ENCODE results near the gene VIPR2.

The VIPR2 gene

DNA sequence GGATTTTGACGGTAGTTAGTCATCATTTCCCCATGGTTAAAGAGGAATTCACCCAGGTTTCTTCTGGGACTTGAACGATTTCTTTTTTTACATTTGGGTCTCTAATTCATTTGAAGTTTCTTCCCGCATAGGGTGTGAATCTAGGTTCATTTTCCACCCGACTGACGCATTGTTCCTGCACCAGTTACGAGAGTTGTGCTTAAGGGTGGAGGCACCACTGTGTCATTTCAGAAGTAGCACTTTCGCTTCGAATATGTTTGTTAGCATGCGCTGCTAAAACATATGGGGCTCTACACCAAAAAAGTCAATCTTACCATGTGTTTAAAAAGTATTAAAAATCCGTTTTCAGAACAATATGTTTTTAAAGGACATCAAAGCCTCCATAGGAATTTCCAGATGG, 140.3 kb downstream of the VIPR2 start:
- no peak overlapping the region for H3K4me2 ChIP-seq
- no peak overlapping the region for H2AFZ ChIP-seq (ENCODE audit: low read depth)
- no peak overlapping the region for H3K27ac ChIP-seq
- TF ChIP-seq, protein P1, sequence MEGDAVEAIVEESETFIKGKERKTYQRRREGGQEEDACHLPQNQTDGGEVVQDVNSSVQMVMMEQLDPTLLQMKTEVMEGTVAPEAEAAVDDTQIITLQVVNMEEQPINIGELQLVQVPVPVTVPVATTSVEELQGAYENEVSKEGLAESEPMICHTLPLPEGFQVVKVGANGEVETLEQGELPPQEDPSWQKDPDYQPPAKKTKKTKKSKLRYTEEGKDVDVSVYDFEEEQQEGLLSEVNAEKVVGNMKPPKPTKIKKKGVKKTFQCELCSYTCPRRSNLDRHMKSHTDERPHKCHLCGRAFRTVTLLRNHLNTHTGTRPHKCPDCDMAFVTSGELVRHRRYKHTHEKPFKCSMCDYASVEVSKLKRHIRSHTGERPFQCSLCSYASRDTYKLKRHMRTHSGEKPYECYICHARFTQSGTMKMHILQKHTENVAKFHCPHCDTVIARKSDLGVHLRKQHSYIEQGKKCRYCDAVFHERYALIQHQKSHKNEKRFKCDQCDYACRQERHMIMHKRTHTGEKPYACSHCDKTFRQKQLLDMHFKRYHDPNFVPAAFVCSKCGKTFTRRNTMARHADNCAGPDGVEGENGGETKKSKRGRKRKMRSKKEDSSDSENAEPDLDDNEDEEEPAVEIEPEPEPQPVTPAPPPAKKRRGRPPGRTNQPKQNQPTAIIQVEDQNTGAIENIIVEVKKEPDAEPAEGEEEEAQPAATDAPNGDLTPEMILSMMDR (conservative IDR thresholded peaks at IDR 0.05; ENCODE audit: low read depth, low read length): no peak
- no peak overlapping the region for H3K9ac ChIP-seq
- no peaks in the 10 kb centered on the region for H4K20me1 ChIP-seq (ENCODE audit: insufficient read depth)
- H3K79me2 ChIP-seq (ENCODE audit: insufficient read depth, low read depth): no peaks in the 10 kb centered on the region
- H3K4me3 ChIP-seq (IDR thresholded peaks at IDR 0.05; ENCODE audit: insufficient read depth, low read depth, low read length): no peak overlapping the region
- no peaks in the 10 kb centered on the region for H3K4me1 ChIP-seq (ENCODE audit: low read depth, poor library complexity, severe bottlenecking)
- no peaks in the 10 kb centered on the region for H3K27me3 ChIP-seq (ENCODE audit: insufficient read depth, low read depth)
- no peaks in the 10 kb centered on the region for H3K36me3 ChIP-seq (ENCODE audit: insufficient read depth)

DNA sequence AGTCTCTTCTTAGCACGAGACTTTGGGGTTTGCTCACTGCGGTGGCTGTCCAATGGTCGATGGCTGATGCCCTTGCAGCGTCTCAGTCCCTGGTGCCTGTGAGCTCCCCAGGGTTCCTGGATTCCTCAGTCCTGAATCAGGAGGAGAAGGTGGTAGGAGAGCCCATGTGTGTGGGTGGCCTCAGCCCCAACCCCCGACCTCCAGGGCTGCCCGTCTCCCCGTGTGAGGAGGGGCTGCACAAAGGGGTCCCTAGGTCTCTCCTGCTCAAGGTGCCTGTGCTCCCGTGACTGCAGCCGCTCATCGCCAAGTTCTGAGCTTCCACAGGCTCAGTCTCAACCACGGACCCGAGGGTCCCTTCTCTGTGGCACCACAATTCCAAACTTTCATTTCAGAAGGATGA, 142.9 kb downstream of the VIPR2 start:
- H2AFZ ChIP-seq (ENCODE audit: low read depth): no peak overlapping the region
- no peaks in the 10 kb centered on the region for H4K20me1 ChIP-seq (ENCODE audit: insufficient read depth)
- H3K36me3 ChIP-seq (ENCODE audit: insufficient read depth): no peaks in the 10 kb centered on the region
- H3K4me1 ChIP-seq (ENCODE audit: low read depth, poor library complexity, severe bottlenecking): no peaks in the 10 kb centered on the region
- H3K4me2 ChIP-seq: no peak overlapping the region
- H3K79me2 ChIP-seq (ENCODE audit: insufficient read depth, low read depth): no peaks in the 10 kb centered on the region
- H3K27me3 ChIP-seq (ENCODE audit: insufficient read depth, low read depth): no peaks in the 10 kb centered on the region
- TF ChIP-seq, protein P1 (conservative IDR thresholded peaks at IDR 0.05; ENCODE audit: low read depth, low read length): no peak
- no peak overlapping the region for H3K9ac ChIP-seq
- H3K27ac ChIP-seq: no peak overlapping the region
- no peak overlapping the region for H3K4me3 ChIP-seq (IDR thresholded peaks at IDR 0.05; ENCODE audit: insufficient read depth, low read depth, low read length)

DNA sequence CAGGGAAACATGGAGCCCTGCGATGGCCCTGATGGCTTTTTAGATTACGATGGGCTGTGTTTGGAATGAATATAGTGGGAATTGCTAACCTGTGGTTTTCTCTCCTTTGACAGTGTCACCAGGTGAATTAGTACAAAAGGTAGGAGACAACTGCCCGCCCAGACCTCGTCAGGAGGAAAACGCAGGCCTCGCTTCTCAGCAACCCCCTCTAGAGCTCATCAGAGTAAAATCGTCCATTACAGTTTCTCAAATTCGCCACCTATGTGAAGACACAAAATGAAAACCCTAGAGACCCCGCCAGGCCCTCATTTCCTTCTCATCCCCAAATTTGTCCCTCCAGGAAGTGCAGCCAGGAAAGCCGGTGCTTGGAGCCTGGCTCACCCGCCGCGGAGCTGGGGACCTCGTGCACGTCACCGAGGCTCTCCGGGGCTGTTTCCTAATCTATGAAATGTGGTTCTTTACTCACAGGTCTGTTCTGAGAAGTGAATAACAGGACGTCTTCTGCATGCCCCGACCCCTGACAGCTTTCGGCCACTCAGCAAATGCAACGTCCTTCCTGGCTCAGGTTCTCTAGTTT, 143.7 kb downstream of the VIPR2 start:
- H3K4me2 ChIP-seq: no peak overlapping the region
- no peaks in the 10 kb centered on the region for H3K36me3 ChIP-seq (ENCODE audit: insufficient read depth)
- H3K27ac ChIP-seq: no peak overlapping the region
- no peaks in the 10 kb centered on the region for H3K27me3 ChIP-seq (ENCODE audit: insufficient read depth, low read depth)
- no peaks in the 10 kb centered on the region for H3K4me1 ChIP-seq (ENCODE audit: low read depth, poor library complexity, severe bottlenecking)
- H2AFZ ChIP-seq (ENCODE audit: low read depth): no peak overlapping the region
- no peaks in the 10 kb centered on the region for H4K20me1 ChIP-seq (ENCODE audit: insufficient read depth)
- no peak overlapping the region for H3K9ac ChIP-seq
- no peak overlapping the region for H3K4me3 ChIP-seq (IDR thresholded peaks at IDR 0.05; ENCODE audit: insufficient read depth, low read depth, low read length)
- no peaks in the 10 kb centered on the region for H3K79me2 ChIP-seq (ENCODE audit: insufficient read depth, low read depth)
- TF ChIP-seq, protein P1 (conservative IDR thresholded peaks at IDR 0.05; ENCODE audit: low read depth, low read length): 0 out of 2 replicates have a peak, but pooled peaks have one; percentile 12

DNA sequence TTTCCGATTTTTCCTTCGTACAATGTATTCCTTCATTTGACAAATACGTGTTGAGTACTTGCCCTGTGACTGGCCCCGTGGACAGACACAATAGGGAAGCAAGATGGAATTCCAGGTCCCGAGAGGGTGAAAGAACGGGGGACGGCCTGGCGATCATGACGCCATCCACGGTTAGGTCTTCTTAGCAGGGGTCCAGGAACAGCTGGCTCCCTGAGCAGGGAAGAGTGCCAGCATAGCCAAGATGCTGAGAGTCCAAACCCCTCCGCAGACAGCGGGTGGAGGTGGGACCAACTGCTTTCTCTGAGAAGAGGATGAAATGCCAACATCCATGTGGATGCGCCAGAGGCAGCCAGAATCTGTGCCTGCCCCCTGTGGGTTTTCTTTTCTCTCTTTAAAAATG, 144.6 kb downstream of the VIPR2 start:
- no peaks in the 10 kb centered on the region for H3K4me1 ChIP-seq (ENCODE audit: low read depth, poor library complexity, severe bottlenecking)
- no peaks in the 10 kb centered on the region for H4K20me1 ChIP-seq (ENCODE audit: insufficient read depth)
- H3K4me3 ChIP-seq (IDR thresholded peaks at IDR 0.05; ENCODE audit: insufficient read depth, low read depth, low read length): no peak overlapping the region
- TF ChIP-seq, protein P1 (conservative IDR thresholded peaks at IDR 0.05; ENCODE audit: low read depth, low read length): no peak
- H2AFZ ChIP-seq (ENCODE audit: low read depth): no peak overlapping the region
- H3K27me3 ChIP-seq (ENCODE audit: insufficient read depth, low read depth): no peaks in the 10 kb centered on the region
- H3K27ac ChIP-seq: no peak overlapping the region
- no peaks in the 10 kb centered on the region for H3K79me2 ChIP-seq (ENCODE audit: insufficient read depth, low read depth)
- no peaks in the 10 kb centered on the region for H3K36me3 ChIP-seq (ENCODE audit: insufficient read depth)
- no peak overlapping the region for H3K4me2 ChIP-seq
- H3K9ac ChIP-seq: no peak overlapping the region

All from KMS-11 (cell line).